HG03442 (cell line): Measurements from ENCODE around the gene NLE1.
"Not testable (repeated sequence)": the region's sequence is repeated elsewhere in the genome, so short reads cannot be mapped to it uniquely, and the experiment has no call there.

Experiments
- ATAC-seq: cut with Tn5 transposase; IDR thresholded peaks from one replicate; pipeline ENCODE4 v1.9.1; 2021; ENCODE audit warnings: mild to moderate bottlenecking, moderate library complexity; ENCODE audit not compliant: unreplicated experiment

Gene NLE1

GRCh38 chr17:35141681-35142466 lies at the start of gene NLE1:
Gene NLE1 (minus strand): TSS chr17:35142303. CDS start chr17:35142275, 28 bp downstream.
- ATAC-seq: peak; percentile 86

GRCh38 chr17:35191001-35191695 lies 49.0 kb upstream of the NLE1 start:
- no peak for ATAC-seq

- no peak for ATAC-seq
Observed at GRCh38 chr17:35189291-35189690, 47.2 kb upstream of the NLE1 start.

- ATAC-seq: no peak
Observed at GRCh38 chr17:35188111-35188510, 46.0 kb upstream of the NLE1 start.

- no peak for ATAC-seq
Observed at GRCh38 chr17:35187481-35187880, 45.4 kb upstream of the NLE1 start.

- ATAC-seq: peak; percentile 45
Observed at GRCh38 chr17:35185849-35186248, 43.7 kb upstream of the NLE1 start.

- ATAC-seq: no peak
Observed at GRCh38 chr17:35184274-35184673, 42.2 kb upstream of the NLE1 start.

- no peak for ATAC-seq
Observed at GRCh38 chr17:35183332-35183731, 41.2 kb upstream of the NLE1 start.

GRCh38 chr17:35179379-35179778 lies 37.3 kb upstream of the NLE1 start:
- ATAC-seq: not testable (repeated sequence)

- no peak for ATAC-seq
Observed at GRCh38 chr17:35176897-35177296, 34.8 kb upstream of the NLE1 start.

- no peak for ATAC-seq
Observed at GRCh38 chr17:35175638-35176415, 33.7 kb upstream of the NLE1 start.

- no peak for ATAC-seq
Observed at GRCh38 chr17:35174835-35175334, 32.8 kb upstream of the NLE1 start.

- not testable (repeated sequence) for ATAC-seq
Observed at GRCh38 chr17:35172321-35172720, 30.2 kb upstream of the NLE1 start.

- ATAC-seq: no peak
Observed at GRCh38 chr17:35171834-35172233, 29.7 kb upstream of the NLE1 start.

- ATAC-seq: no peak
Observed at GRCh38 chr17:35170968-35171771, 29.1 kb upstream of the NLE1 start.

- no peak for ATAC-seq
Observed at GRCh38 chr17:35169835-35170363, 27.8 kb upstream of the NLE1 start.

GRCh38 chr17:35167666-35168065 lies 25.6 kb upstream of the NLE1 start:
- no peak for ATAC-seq

GRCh38 chr17:35167046-35167445 lies 24.9 kb upstream of the NLE1 start:
- no peak for ATAC-seq

GRCh38 chr17:35166526-35166925 lies 24.4 kb upstream of the NLE1 start:
- no peak for ATAC-seq

GRCh38 chr17:35164716-35165115 lies 22.6 kb upstream of the NLE1 start:
- ATAC-seq: no peak
